ENCODE results near the gene DENND5A. TPM values are rescaled to one million over a fixed set of nuclear protein-coding genes. Genes with fewer than 3 reads are reported as not detected.

The DENND5A gene
- total and polyA plus RNA-seq, 9 of the 15 experiments (the other 6 are each of a cell fraction or from before 2014, with no cell fraction given) = 11.7 to 130 (median 46.3) TPM

- Histone ChIP-seq H3K79me2 (ENCODE audit: control insufficient read depth, insufficient read depth, low read length) (no peaks in the 10 kb centered on the region), H3K9me3 (replicated peaks; ENCODE audit: control insufficient read depth, insufficient read depth, low read depth, low read length) (no peaks in the 10 kb centered on the region), H4K20me1 (replicated peaks; ENCODE audit: control insufficient read depth, insufficient read depth, low read length) (no peaks in the 10 kb centered on the region), H3K4me3 (no peak overlapping the region), H3K36me3 (ENCODE audit: control insufficient read depth, insufficient read depth, low read length) (peaks cover 62% of the 10 kb centered on the region), H3K4me1 (replicated peaks in 1 of 2; ENCODE audit: control insufficient read depth in 2 of 2, insufficient read depth in 2 of 2, low read length in 2 of 2) (no peaks in the 10 kb centered on the region), H3K9ac (ENCODE audit: insufficient read depth in 1 of 2, low read depth in 2 of 2, low read length in 2 of 2) (no peak overlapping the region), H3K27me3 (ENCODE audit: control insufficient read depth in 2 of 2, insufficient read depth in 2 of 2, low read length in 2 of 2) (no peaks in the 10 kb centered on the region), H3K4me2 (ENCODE audit: insufficient read depth, low read length) (no peak overlapping the region), H3K9me1 (ENCODE audit: control insufficient read depth, insufficient read depth, low read length) (no peaks in the 10 kb centered on the region), H2AFZ (ENCODE audit: low read depth, low read length) (no peak overlapping the region), H3K27ac (ENCODE audit: extremely low read depth, low read depth, low read length) (no peak overlapping the region)
- intact Hi-C loops (cut with micrococcal nuclease) = no loop called here
- ATAC-seq = no peak
- TF ChIP-seq RCOR1 (IDR thresholded peaks at IDR 0.05; ENCODE audit: borderline replicate concordance in 1 of 2, low read depth in 2 of 2, low read length in 2 of 2) = no peak
- TF ChIP-seq ARNT (IDR thresholded peaks at IDR 0.05) = no peak
- TF ChIP-seq NELFE (IDR thresholded peaks at IDR 0.05; ENCODE audit: insufficient read depth, insufficient read length) = no peak
- no peak for TF ChIP-seq ZNF408 (CRISPR knock-in tag; IDR thresholded peaks at IDR 0.05; ENCODE audit: low read depth)
- no peak for TF ChIP-seq ZSCAN29 (IDR thresholded peaks at IDR 0.05)
- no peak for TF ChIP-seq ZNF830 (CRISPR knock-in tag; IDR thresholded peaks at IDR 0.05)
- TF ChIP-seq, protein P1, sequence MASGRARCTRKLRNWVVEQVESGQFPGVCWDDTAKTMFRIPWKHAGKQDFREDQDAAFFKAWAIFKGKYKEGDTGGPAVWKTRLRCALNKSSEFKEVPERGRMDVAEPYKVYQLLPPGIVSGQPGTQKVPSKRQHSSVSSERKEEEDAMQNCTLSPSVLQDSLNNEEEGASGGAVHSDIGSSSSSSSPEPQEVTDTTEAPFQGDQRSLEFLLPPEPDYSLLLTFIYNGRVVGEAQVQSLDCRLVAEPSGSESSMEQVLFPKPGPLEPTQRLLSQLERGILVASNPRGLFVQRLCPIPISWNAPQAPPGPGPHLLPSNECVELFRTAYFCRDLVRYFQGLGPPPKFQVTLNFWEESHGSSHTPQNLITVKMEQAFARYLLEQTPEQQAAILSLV (tag; IDR thresholded peaks at IDR 0.05) = no peak
- no TSS peak for BruUV-seq (replicated peaks)
- ChIA-PET CTCF (ENCODE audit: low intra/inter-chr PET ratio) (no interaction called here), POLR2A (interaction anchor here (1.2 kb wide), 1 partner anchor 9 kb away, joined by 3 read pairs; no protein-coding TSS in a partner anchor)
- peak; percentile 44 for FAIRE-seq
- in situ Hi-C loops (cut with MboI) = no loop called here
- DNase-seq (ENCODE audit: extremely low read depth in 1 of 4, low spot score in 3 of 4) = no peak
Observed at GRCh38 chr11:9176136-9176535, 89.0 kb downstream of the DENND5A start.
